CD4-positive, alpha-beta T cell (primary cell): ENCODE results near the gene CTDSP2. TPM values are rescaled to one million over a fixed set of nuclear protein-coding genes. Genes with fewer than 3 reads are reported as not detected.
"Not testable (repeated sequence)": the region's sequence is repeated elsewhere in the genome, so short reads cannot be mapped to it uniquely, and the experiment has no call there.

Experiments used
- ATAC-seq: fragments of 200-7000 bp; cut with Tn5 transposase; one replicate; pipeline ENCODE4 v1.10.0; 2022; ENCODE audit warnings: mild to moderate bottlenecking; ENCODE audit not compliant: poor library complexity
- CTCF ChIA-PET: fragments of 350-600 bp; sonication (Branson Sonifier 250); formaldehyde crosslinking; loops from one replicate; lab custom pipeline; 2021; ENCODE audit warnings: antibody characterized with exemption, inconsistent platforms; lab: Charles Lee
- POLR2A ChIA-PET: fragments of 350-600 bp; sonication (Branson Sonifier 250); formaldehyde crosslinking; loops from one replicate; lab custom pipeline; 2021; ENCODE audit warnings: antibody characterized with exemption, inconsistent platforms; lab: Charles Lee
- DNase-seq, 14 experiments: peaks; one replicate each; pipeline ENCODE4 v3.0.0-alpha.2; 2013 to 2020; ENCODE audit warnings: mixed read lengths in 2 of 14
- H3K27ac ChIP-seq, 2 donors: one replicate each; pipeline versions ENCODE4 v1.5.1 to v1.7.0; 2013; ENCODE audit warnings: low read length in 2 of 2, low read depth in 1 of 2, mild to moderate bottlenecking in 1 of 2
- H3K27me3 ChIP-seq, 2 experiments: 1 replicate in 1 of 2; 2 replicates in 1 of 2; pipeline versions ENCODE4 v1.6.1 to v1.7.0; 2013; ENCODE audit warnings: low read length in 2 of 2, control low read depth in 1 of 2, mild to moderate bottlenecking in 1 of 2, moderate library complexity in 1 of 2; ENCODE audit not compliant: insufficient read depth in 2 of 2, control insufficient read depth in 1 of 2
- H3K36me3 ChIP-seq: one replicate; pipeline ENCODE4 v1.6.1; 2013; ENCODE audit warnings: low read length, control low read depth; ENCODE audit not compliant: insufficient read depth
- H3K4me1 ChIP-seq: one replicate; pipeline ENCODE4 v1.6.1; 2013; ENCODE audit warnings: low read length, control low read depth; ENCODE audit not compliant: insufficient read depth
- H3K4me3 ChIP-seq: one replicate; pipeline ENCODE4 v1.5.1; 2013; ENCODE audit warnings: mild to moderate bottlenecking, low read length, moderate library complexity
- H3K9me3 ChIP-seq, 2 experiments: 1 replicate in 1 of 2; 2 replicates in 1 of 2; pipeline versions ENCODE4 v1.6.1 to v1.7.0; 2013; ENCODE audit warnings: low read length in 2 of 2, mild to moderate bottlenecking in 2 of 2, control low read depth in 1 of 2, moderate library complexity in 1 of 2; ENCODE audit not compliant: control insufficient read depth in 1 of 2, insufficient read depth in 1 of 2
- H3K27ac Mint-ChIP-seq: one replicate; pipeline ENCODE4 v1.8.0; 2020; ENCODE audit warnings: mixed read lengths
- H3K27me3 Mint-ChIP-seq: one replicate; pipeline ENCODE4 v1.8.0; 2021; ENCODE audit warnings: mixed read lengths
- H3K36me3 Mint-ChIP-seq: one replicate; pipeline ENCODE4 v1.8.0; 2021; ENCODE audit warnings: low read depth, mixed read lengths
- H3K4me1 Mint-ChIP-seq: one replicate; pipeline ENCODE4 v1.8.0; 2021; ENCODE audit warnings: low read depth, mixed read lengths
- H3K4me3 Mint-ChIP-seq: one replicate; pipeline ENCODE4 v1.8.0; 2020; ENCODE audit warnings: mild to moderate bottlenecking, mixed read lengths
- H3K9me3 Mint-ChIP-seq: one replicate; pipeline ENCODE4 v1.8.0; 2020; ENCODE audit warnings: mixed read lengths
- intact Hi-C, 2 experiments: fragments of 100-400 bp; cut with DNase I in 1 of 2; cut with micrococcal nuclease in 1 of 2; formaldehyde crosslinking; loops; one replicate each; pipeline versions ENCODE4 v1.15.1 to v1.9.0; 2023 to 2025; cut with DNase I, micrococcal nuclease
- total RNA-seq, 174 experiments: library from RNA in 2 of 174; stranded (reverse) in 2 of 174; gene quantifications; one replicate each; pipeline ENCODE4 v1.2.3 and lab custom pipeline; 2021 to 2026
- TF ChIP-seq, protein P1 (sequence below): fragments of 200-600 bp; IDR thresholded peaks from one replicate; pipeline ENCODE4 v1.8.0; 2022; ENCODE audit warnings: antibody characterized with exemption, mild to moderate bottlenecking

CTDSP2 gene
- total RNA-seq, 2 experiments from 2014 or later: 86.2 to 86.4 TPM

DNA sequence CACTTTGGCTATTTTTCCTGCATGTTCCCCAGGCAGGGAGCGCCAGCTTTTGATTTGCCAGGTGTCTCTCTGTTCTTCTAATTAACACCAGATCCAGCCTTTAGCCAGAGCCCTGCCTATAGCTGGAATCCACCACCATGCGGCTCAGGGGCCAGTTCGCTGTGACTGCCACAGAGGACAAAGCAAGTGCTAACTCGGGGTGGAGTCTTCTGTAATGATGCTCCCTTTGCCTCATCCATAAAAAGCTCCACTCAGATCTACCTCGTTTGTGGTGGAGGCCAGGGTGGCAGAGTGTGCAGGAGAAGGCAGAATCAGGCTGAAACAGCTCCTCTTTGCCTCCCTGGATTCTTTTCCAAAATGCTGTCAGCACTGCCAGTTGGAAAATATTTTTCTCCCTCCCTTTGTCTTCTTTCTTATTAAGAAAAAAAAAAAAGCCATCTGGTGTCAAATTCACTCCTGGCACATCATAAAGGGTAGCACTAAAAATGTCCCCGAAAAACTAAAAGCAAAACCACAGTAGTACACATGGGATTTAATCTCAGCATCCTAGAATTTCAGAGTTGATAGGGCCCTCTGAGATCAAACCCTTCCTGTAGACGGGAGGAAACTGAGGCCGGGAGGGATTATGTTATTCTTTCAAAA, 18.0 kb upstream of the CTDSP2 start:
- H3K9me3 ChIP-seq: no peaks in the 10 kb centered on the region
- Mint-ChIP-seq H3K27ac (no peak overlapping the region), H3K4me1 (peaks cover 9% of the 10 kb centered on the region), H3K27me3 (peaks cover 33% of the 10 kb centered on the region), H3K36me3 (no peaks in the 10 kb centered on the region), H3K4me3 (peak overlapping the region; percentile 71), H3K9me3 (no peaks in the 10 kb centered on the region)
- intact Hi-C loops: loop anchor here in 1 of 2 experiments (1.0 kb wide), 1 partner anchor 14 kb away; no protein-coding TSS in a partner anchor
- no peak overlapping the region for H3K27ac ChIP-seq
- H3K4me3 ChIP-seq: peak overlapping the region; percentile 55
- peaks cover 15% of the 10 kb centered on the region for H3K4me1 ChIP-seq
- H3K36me3 ChIP-seq: no peaks in the 10 kb centered on the region
- H3K27me3 ChIP-seq: no peaks in the 10 kb centered on the region
- CTCF ChIA-PET: interaction anchor here (0.5 to 1.7 kb wide), 5 partner anchors 10 to 532 kb away, joined by 3 to 7 read pairs (median 3); no protein-coding TSS in a partner anchor
- ATAC-seq: peak; percentile 23
- no peak for DNase-seq
- TF ChIP-seq, protein P1, sequence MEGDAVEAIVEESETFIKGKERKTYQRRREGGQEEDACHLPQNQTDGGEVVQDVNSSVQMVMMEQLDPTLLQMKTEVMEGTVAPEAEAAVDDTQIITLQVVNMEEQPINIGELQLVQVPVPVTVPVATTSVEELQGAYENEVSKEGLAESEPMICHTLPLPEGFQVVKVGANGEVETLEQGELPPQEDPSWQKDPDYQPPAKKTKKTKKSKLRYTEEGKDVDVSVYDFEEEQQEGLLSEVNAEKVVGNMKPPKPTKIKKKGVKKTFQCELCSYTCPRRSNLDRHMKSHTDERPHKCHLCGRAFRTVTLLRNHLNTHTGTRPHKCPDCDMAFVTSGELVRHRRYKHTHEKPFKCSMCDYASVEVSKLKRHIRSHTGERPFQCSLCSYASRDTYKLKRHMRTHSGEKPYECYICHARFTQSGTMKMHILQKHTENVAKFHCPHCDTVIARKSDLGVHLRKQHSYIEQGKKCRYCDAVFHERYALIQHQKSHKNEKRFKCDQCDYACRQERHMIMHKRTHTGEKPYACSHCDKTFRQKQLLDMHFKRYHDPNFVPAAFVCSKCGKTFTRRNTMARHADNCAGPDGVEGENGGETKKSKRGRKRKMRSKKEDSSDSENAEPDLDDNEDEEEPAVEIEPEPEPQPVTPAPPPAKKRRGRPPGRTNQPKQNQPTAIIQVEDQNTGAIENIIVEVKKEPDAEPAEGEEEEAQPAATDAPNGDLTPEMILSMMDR: no peak
- POLR2A ChIA-PET: interaction anchor here (0.6 to 2.6 kb wide), 9 partner anchors 10 to 34 kb away, joined by 3 to 20 read pairs (median 4); partner anchors contain the start of gene CTDSP2

DNA sequence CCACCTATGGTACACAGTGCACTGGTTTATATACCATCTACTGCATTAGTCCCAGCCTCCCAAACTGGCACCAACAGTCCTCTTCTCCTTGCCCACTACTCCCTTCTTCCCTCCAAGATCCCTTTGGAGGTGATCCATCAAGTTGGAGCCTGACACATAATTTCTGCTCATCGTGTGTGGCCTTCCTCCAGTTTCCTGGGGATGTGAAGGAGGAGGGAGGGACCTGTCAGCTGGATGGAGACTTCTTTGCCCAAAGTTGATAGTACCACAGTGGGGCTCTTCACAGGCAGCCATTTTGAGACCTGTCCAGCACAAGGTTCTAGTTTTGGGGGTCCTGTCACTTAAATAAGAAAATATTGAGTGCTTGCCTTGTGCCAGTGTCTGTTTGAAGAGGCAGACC, 17.1 kb upstream of the CTDSP2 start:
- intact Hi-C loops: loop anchor here in 1 of 2 experiments (1.0 kb wide), 1 partner anchor 13 kb away; no protein-coding TSS in a partner anchor
- Mint-ChIP-seq H3K4me1 (peaks cover 9% of the 10 kb centered on the region), H3K36me3 (no peaks in the 10 kb centered on the region), H3K4me3 (peak overlapping the region; percentile 71), H3K9me3 (no peaks in the 10 kb centered on the region), H3K27me3 (peaks cover 29% of the 10 kb centered on the region), H3K27ac (no peak overlapping the region)
- no peak for ATAC-seq
- DNase-seq: no peak
- Histone ChIP-seq H3K4me3 (no peak overlapping the region), H3K4me1 (peaks cover 15% of the 10 kb centered on the region), H3K27me3 (no peaks in the 10 kb centered on the region), H3K36me3 (no peaks in the 10 kb centered on the region), H3K27ac (no peak overlapping the region), H3K9me3 (no peaks in the 10 kb centered on the region)
- ChIA-PET POLR2A (interaction anchor here (2.6 kb wide), 1 partner anchor 17 kb away, joined by 20 read pairs; the partner anchor contains the start of gene CTDSP2), CTCF (no interaction called here)
- TF ChIP-seq, protein P1: no peak

DNA sequence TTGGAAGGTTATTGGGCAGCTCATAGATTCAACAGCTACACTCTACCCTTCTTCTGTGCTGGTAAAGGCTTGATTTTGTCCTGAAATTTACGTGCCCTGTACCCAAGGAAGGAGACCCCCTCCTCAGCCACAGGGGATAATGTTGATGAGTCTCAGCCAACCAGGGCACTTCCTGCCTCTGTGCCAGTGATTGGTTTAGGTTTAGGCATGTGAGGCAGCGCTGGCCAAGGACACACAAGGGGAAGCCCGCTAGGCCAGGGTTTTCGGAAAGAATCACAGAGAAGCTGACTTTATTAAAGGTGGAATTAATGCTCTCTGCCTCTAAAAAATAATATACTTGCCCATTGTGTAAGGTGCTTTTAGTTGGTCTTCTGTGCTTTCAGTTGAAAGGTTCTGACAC, 15.4 kb upstream of the CTDSP2 start:
- DNase-seq (no peak), ATAC-seq (no peak)
- POLR2A ChIA-PET: interaction anchor here (0.7 kb wide), 1 partner anchor 34 kb away, joined by 3 read pairs; no protein-coding TSS in a partner anchor
- Mint-ChIP-seq H3K4me3 (no peak overlapping the region), H3K27ac (no peak overlapping the region), H3K27me3 (peaks cover 17% of the 10 kb centered on the region), H3K9me3 (no peaks in the 10 kb centered on the region), H3K36me3 (no peaks in the 10 kb centered on the region), H3K4me1 (peaks cover 9% of the 10 kb centered on the region)
- H3K4me3 ChIP-seq: no peak overlapping the region
- H3K36me3 ChIP-seq: no peaks in the 10 kb centered on the region
- TF ChIP-seq, protein P1: no peak
- intact Hi-C loops: no loop called here
- CTCF ChIA-PET: interaction anchor here (0.6 kb wide), 1 partner anchor 17 kb away, joined by 3 read pairs; no protein-coding TSS in a partner anchor
- peaks cover 15% of the 10 kb centered on the region for H3K4me1 ChIP-seq
- H3K27me3 ChIP-seq: no peaks in the 10 kb centered on the region
- H3K27ac ChIP-seq: no peak overlapping the region
- no peaks in the 10 kb centered on the region for H3K9me3 ChIP-seq

DNA sequence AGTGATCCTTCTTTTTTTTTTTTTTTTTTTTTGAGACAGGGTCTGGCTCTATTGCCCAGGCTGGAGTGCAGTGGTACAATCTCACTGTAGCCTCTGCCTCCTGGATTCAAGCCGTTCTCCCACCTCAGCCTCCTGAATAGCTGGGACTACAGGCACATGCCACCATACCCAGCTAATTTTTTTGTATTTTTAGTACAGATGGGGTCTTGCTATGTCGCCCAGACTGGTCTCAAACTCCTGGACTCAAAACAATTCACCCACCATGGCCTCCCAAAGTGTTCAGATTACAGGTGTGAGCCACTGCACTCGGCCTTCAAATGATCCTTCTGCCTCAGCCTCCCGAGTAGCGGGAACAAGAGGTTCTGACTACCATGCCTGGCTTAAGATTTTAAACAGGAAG, 14.4 kb upstream of the CTDSP2 start:
- H3K4me1 Mint-ChIP-seq, H3K27ac Mint-ChIP-seq, H3K9me3 ChIP-seq, ATAC-seq, H3K4me3 Mint-ChIP-seq, H3K9me3 Mint-ChIP-seq, H3K27me3 ChIP-seq, intact Hi-C loops, CTCF ChIA-PET, DNase-seq, H3K4me3 ChIP-seq, H3K36me3 Mint-ChIP-seq, H3K36me3 ChIP-seq, H3K27ac ChIP-seq: not testable (repeated sequence)
- H3K4me1 ChIP-seq: peaks cover 14% of the 10 kb centered on the region
- H3K27me3 Mint-ChIP-seq: peaks cover 16% of the 10 kb centered on the region
- POLR2A ChIA-PET: interaction anchor here (0.6 kb wide), 1 partner anchor 15 kb away, joined by 3 read pairs; the partner anchor contains the start of gene CTDSP2
